GM12875 (cell line): ENCODE data around the gene LRP1B.

Experiments
- H3K4me3 ChIP-seq: one replicate; pipeline ENCODE4 v1.5.1; 2011; ENCODE audit warnings: low read depth, low read length, control low read depth
- CTCF ChIP-seq: IDR thresholded peaks from 2 replicates; pipeline ENCODE4 v1.5.1; 2011; ENCODE audit warnings: low read depth, mild to moderate bottlenecking, control low read depth, inconsistent platforms, low read length, moderate library complexity, borderline replicate concordance; ENCODE audit not compliant: insufficient read depth

Gene LRP1B

GRCh38 chr2:141524777-141525176 is 606.0 kb downstream of the LRP1B start:
- TF ChIP-seq CTCF, result no peak
- H3K4me3 ChIP-seq, result no peak overlapping the region

- H3K4me3 ChIP-seq, result no peak overlapping the region
- TF ChIP-seq CTCF, result no peak
Measured at GRCh38 chr2:141523199-141523598, 607.6 kb downstream of the LRP1B start.

GRCh38 chr2:141522702-141523101 is 608.1 kb downstream of the LRP1B start:
- no peak for TF ChIP-seq CTCF
- H3K4me3 ChIP-seq, result no peak overlapping the region

- TF ChIP-seq CTCF, result no peak
- H3K4me3 ChIP-seq, result no peak overlapping the region
Measured at GRCh38 chr2:141522048-141522447, 608.8 kb downstream of the LRP1B start.

- H3K4me3 ChIP-seq, result no peak overlapping the region
- TF ChIP-seq CTCF, result no peak
Measured at GRCh38 chr2:141519906-141520305, 610.9 kb downstream of the LRP1B start.

- H3K4me3 ChIP-seq, result no peak overlapping the region
- no peak for TF ChIP-seq CTCF
Measured at GRCh38 chr2:141517852-141518421, 612.9 kb downstream of the LRP1B start.

- no peak for TF ChIP-seq CTCF
- no peak overlapping the region for H3K4me3 ChIP-seq
Measured at GRCh38 chr2:141517180-141517851, 613.5 kb downstream of the LRP1B start.
